Activated CD4-positive, alpha-beta T cell treated with anti-CD3 and anti-CD28 coated beads, Interleukin-2, amount 10 ng/mL, durations not matched to agents 24 days and 14 days (primary cell): ENCODE measurements around the gene POLRMT. TPM values are rescaled to one million over a fixed set of nuclear protein-coding genes. Genes with fewer than 3 reads are reported as not detected.

ENCODE experiments used
- DNase-seq: peaks from one replicate; pipeline ENCODE4 v3.0.0; 2022
- H3K27ac Mint-ChIP-seq: one replicate; pipeline ENCODE4 v1.8.0; 2022; ENCODE audit warnings: mild to moderate bottlenecking, mixed read lengths
- H3K27me3 Mint-ChIP-seq: one replicate; pipeline ENCODE4 v1.8.0; 2022; ENCODE audit warnings: mixed read lengths
- H3K36me3 Mint-ChIP-seq: one replicate; pipeline ENCODE4 v1.8.0; 2022; ENCODE audit warnings: low read depth, mild to moderate bottlenecking, mixed read lengths
- H3K4me1 Mint-ChIP-seq: one replicate; pipeline ENCODE4 v1.8.0; 2021; ENCODE audit warnings: mixed read lengths
- H3K4me3 Mint-ChIP-seq: one replicate; pipeline ENCODE4 v1.8.0; 2022; ENCODE audit warnings: mild to moderate bottlenecking, moderate library complexity, mixed read lengths
- H3K9me3 Mint-ChIP-seq: one replicate; pipeline ENCODE4 v1.8.0; 2021; ENCODE audit warnings: mixed read lengths
- intact Hi-C: fragments of 100-400 bp; cut with micrococcal nuclease; formaldehyde crosslinking; loops from one replicate; pipeline ENCODE4 v1.15.1; 2023
- total RNA-seq: library from RNA; stranded (reverse); gene quantifications from 2 replicates; pipeline ENCODE4 v1.2.3, GENCODE V29; 2022

The POLRMT gene
- total RNA-seq, 1 donor from 2014 or later, result 103 TPM

DNA sequence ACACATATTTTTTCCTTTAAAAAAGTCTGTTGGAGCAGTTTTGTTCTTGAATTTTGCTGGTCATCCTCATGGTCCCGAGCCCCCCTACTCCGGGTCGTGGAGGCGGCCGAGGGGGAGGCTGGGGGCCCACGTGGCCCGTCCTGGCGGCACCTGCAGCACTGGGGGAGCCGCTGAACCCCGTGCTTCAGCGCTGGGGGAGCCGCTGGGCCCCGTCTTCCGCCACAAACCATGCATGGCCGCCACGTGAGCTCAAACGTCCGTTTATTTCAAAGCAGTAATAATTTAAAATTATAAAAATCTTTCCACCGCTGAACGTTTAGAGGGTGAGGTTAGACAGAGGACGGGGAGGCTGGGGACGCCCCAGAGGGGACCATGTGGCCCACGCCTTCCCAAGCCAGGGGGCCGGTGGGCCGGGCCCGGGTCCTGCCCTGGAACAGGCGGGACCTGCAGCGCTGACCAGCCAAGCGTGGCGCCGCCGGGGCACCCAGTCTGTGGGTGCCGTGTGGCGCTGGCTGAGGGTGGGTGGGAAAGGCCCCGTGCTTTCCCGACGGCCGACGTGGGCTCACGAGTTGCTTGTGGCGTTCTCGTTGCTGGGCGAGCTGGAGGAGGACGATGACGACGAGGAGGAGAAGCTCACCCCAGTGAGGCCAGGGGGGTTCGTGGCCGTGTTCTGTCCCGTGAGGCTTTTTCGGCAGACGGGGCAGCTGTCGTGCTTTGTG lies 14.4 kb upstream of the POLRMT start:
- H3K27me3 Mint-ChIP-seq, result no peaks in the 10 kb centered on the region
- H3K4me1 Mint-ChIP-seq, result no peaks in the 10 kb centered on the region
- no peak overlapping the region for H3K27ac Mint-ChIP-seq
- no peak overlapping the region for H3K4me3 Mint-ChIP-seq
- peaks cover 23% of the 10 kb centered on the region for H3K36me3 Mint-ChIP-seq
- intact Hi-C loops, result no loop called here
- no peak for DNase-seq
- H3K9me3 Mint-ChIP-seq, result no peaks in the 10 kb centered on the region

DNA sequence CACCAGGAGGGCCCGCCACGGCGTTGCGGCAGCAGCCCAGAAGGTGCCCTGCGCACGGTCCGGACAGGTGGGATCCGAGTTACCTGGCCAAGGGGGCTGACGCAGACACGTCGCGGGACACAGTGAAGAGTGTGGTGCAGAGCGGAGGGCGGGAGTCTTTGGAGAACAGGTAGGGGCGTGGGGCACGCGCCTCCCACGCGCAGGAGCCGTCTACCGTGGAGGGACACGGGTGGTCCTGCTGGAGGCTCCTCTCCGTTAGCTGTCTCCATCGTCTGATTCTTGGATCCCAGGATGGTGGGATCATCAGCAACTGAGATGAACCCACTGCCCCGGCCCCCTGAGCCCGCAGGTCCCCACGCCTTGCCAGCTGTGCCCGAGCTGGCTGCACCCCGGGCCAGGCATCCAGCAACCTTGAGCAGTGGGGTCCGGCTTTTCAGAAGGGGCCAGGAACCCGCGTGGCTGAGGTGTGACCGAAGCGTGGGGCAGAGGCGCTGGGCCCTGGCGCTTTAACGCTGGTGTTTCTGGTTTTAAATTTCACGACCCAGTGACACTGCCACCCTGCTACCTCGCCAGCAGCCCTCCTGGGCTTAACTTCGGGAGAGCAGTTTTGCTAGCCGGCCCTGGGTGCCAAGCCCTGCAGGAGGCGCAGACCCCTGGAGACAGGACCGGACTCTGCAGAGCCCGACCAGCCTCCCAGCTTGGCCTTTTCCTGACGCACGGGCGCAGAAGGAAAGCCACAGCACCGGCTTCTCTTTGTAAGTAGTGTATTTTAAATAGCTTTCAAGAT lies 13.6 kb upstream of the POLRMT start:
- no peaks in the 10 kb centered on the region for H3K9me3 Mint-ChIP-seq
- intact Hi-C loops, result no loop called here
- DNase-seq, result no peak
- no peaks in the 10 kb centered on the region for H3K4me1 Mint-ChIP-seq
- no peaks in the 10 kb centered on the region for H3K27me3 Mint-ChIP-seq
- H3K27ac Mint-ChIP-seq, result no peak overlapping the region
- H3K4me3 Mint-ChIP-seq, result no peak overlapping the region
- H3K36me3 Mint-ChIP-seq, result peaks cover 23% of the 10 kb centered on the region

DNA sequence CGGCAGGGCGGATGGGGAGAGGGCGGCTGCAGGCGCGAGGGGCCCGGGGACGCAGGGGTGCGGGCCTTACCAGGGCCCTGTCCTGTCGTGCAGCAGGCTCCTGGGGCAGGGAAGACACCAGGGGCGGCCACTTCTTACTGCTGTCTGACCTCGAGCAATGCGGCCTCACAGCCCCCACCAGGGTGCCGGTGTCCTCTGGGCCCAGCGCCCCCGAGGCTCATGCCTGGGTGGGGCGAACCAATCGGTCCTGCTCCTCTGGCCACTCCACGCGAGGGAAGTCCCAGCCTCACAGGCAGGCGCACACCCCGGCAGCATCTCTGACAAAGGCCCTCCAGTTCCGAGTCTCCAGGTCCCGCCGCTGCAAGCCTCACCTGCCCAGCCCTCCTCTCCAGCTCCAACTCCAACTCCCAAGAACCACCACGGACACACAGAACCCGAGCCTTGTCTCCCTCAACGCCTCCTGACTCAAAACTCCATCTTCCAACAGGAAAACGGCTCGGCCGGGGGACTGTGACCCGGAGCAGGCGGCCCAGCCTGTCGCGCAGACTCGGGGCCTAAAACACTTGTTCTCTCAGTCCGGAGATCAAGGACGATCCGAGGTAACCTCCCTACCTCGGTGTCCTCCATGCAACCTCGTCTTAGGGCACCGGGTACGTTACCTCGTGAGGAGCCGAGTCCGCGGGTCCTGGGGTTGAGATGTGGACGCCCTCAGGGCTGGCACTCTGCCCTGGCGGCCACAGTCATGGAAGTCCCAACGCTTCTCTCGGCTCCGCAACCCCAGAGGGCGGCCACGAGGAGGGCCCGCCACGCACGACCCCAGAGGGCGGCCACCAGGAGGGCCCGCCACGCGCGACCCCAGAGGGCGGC lies 12.8 kb upstream of the POLRMT start:
- intact Hi-C loops, result no loop called here
- H3K4me1 Mint-ChIP-seq, result no peaks in the 10 kb centered on the region
- H3K36me3 Mint-ChIP-seq, result peaks cover 21% of the 10 kb centered on the region
- H3K9me3 Mint-ChIP-seq, result no peaks in the 10 kb centered on the region
- no peak overlapping the region for H3K27ac Mint-ChIP-seq
- no peak overlapping the region for H3K4me3 Mint-ChIP-seq
- H3K27me3 Mint-ChIP-seq, result no peaks in the 10 kb centered on the region
- no peak for DNase-seq

DNA sequence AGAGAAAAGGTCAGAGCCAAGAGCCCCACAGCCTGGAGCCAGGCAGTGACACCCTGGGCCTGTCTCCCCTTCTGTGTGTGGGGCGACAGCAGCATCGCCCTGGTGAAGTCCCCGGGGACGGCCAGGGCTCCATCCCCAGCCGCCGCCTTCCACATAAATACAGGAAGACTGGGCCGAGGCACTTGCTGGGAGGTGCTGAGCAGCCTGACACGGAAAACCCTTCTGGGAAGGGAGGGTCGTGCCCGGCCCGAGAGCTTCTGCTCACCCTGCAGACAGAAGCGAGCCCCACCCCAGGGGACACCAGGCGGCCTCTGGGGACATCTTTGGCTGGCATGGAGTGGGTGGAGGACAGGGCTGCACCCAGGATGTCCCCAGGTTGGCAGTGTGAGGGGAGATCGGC lies 11.5 kb upstream of the POLRMT start:
- Mint-ChIP-seq H3K27ac (no peak overlapping the region), H3K36me3 (peaks cover 18% of the 10 kb centered on the region), H3K9me3 (no peaks in the 10 kb centered on the region), H3K4me1 (no peaks in the 10 kb centered on the region), H3K27me3 (no peaks in the 10 kb centered on the region), H3K4me3 (no peak overlapping the region)
- intact Hi-C loops, result no loop called here
- no peak for DNase-seq

DNA sequence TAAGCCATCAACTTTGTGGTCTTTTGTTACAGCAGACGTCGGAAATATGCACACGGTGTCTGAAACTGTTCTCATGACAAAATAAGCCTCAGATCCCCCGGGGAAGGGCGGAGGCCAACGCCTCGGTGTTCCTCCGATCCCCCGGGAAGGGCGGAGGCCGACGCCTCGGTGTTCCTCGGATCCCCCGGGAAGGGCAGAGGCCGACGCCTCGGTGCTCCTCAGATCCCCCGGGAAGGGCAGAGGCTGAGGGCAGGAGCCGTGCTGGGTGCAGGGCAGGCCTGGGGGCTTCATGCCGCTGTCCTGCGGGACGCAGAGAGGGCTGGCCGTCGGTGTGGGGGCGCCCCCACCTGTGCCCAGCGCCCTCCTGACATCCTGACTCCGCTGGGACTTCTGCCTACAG lies 11.0 kb upstream of the POLRMT start:
- peaks cover 18% of the 10 kb centered on the region for H3K36me3 Mint-ChIP-seq
- no peak for DNase-seq
- H3K4me1 Mint-ChIP-seq, result peaks cover 1% of the 10 kb centered on the region
- H3K27ac Mint-ChIP-seq, result no peak overlapping the region
- no peak overlapping the region for H3K4me3 Mint-ChIP-seq
- intact Hi-C loops, result no loop called here
- peaks cover 1% of the 10 kb centered on the region for H3K27me3 Mint-ChIP-seq
- H3K9me3 Mint-ChIP-seq, result no peaks in the 10 kb centered on the region

DNA sequence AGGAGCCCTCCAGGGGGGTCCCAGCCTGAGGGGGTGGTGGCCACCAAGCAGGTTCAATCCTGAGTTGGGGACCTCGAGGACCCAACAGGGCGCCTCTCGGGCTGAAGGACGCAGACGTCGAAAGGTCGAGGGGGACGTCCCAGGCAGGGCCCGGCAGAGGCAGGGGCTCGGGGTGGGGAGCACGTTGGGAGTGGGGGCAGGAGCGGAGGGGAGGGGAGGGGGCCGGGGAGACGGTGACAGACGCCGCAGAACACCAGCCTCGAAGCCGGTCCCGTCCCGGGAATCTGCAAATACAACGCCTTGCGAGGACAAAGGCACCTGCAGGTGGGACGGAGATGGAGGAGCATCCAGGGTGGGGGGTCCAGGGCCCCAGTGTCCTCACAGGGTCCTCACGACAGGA lies 10.4 kb upstream of the POLRMT start:
- Mint-ChIP-seq H3K27ac (no peak overlapping the region), H3K4me1 (peaks cover 4% of the 10 kb centered on the region), H3K4me3 (no peak overlapping the region), H3K27me3 (peaks cover 3% of the 10 kb centered on the region), H3K36me3 (peaks cover 15% of the 10 kb centered on the region), H3K9me3 (no peaks in the 10 kb centered on the region)
- intact Hi-C loops, result no loop called here
- no peak for DNase-seq

DNA sequence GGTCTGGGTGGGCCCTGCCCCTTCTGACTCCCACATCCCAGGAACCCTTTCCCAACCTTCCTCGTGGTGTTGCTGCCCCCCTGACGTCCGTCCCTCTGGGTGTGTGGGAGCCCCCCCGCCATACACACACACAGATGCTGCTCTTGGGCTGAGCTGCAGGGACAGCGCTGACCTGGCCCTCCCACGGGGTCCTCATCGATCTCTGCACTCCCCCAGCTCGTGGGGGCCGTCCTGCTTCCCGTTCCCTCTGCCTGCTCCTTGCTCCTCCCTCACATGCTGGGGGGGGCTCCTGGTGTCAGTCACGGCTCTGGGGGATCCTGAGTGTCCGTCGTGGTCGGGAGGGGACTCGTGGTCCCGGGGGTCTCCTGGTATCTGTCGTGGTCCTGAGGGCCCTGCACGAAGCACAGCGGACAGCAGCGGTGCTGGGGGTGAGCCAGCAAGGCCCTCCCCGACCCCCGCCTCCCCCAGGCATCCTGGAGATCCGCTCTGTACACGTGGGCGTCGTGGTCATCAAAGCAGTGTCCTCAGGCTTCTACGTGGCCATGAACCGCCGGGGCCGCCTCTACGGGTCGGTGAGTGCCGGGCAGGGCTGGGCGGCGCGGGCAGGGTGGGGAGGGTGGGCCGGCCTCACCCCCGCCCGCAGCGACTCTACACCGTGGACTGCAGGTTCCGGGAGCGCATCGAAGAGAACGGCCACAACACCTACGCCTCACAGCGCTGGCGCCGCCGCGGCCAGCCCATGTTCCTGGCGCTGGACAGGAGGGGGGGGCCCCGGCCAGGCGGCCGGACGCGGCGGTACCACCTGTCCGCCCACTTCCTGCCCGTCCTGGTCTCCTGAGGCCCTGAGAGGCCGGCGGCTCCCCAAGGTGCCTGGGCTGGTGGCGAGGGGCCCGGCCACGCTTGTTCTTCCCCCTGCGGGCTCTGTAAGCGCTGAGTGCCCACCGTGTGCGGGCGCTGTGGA lies 9.7 kb upstream of the POLRMT start:
- Mint-ChIP-seq H3K36me3 (peaks cover 12% of the 10 kb centered on the region), H3K4me3 (no peak overlapping the region)

DNA sequence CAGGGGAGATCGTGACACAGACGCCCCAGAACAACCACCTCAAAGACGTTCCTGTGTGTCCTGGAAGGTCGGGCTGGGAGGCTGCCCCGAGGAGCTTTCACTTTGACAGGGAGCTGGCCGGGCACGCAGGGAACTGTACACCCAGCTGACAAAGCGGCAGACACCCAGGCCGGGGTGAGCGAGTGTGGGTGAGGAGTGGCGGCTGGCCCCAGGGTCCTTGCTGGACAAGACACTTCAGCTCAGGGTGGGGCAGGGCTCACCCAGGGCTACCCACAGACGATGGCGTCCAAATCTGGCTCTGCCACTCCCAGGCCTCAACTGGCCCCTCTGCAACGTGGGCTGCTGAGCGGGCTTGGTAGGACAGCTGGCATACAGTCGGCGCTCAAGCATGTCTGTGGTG lies 8.4 kb upstream of the POLRMT start:
- H3K4me3 Mint-ChIP-seq, result no peak overlapping the region
- intact Hi-C loops, result no loop called here
- no peak overlapping the region for H3K27ac Mint-ChIP-seq
- no peaks in the 10 kb centered on the region for H3K9me3 Mint-ChIP-seq
- peaks cover 11% of the 10 kb centered on the region for H3K36me3 Mint-ChIP-seq
- H3K27me3 Mint-ChIP-seq, result peaks cover 3% of the 10 kb centered on the region
- DNase-seq, result no peak
- peaks cover 6% of the 10 kb centered on the region for H3K4me1 Mint-ChIP-seq

More for the DNA sequence above, 9.7 kb upstream of the POLRMT start:
- no peak for DNase-seq
- Mint-ChIP-seq H3K9me3 (no peaks in the 10 kb centered on the region), H3K27ac (no peak overlapping the region), H3K4me1 (peaks cover 4% of the 10 kb centered on the region), H3K27me3 (peaks cover 3% of the 10 kb centered on the region)
- intact Hi-C loops, result no loop called here

DNA sequence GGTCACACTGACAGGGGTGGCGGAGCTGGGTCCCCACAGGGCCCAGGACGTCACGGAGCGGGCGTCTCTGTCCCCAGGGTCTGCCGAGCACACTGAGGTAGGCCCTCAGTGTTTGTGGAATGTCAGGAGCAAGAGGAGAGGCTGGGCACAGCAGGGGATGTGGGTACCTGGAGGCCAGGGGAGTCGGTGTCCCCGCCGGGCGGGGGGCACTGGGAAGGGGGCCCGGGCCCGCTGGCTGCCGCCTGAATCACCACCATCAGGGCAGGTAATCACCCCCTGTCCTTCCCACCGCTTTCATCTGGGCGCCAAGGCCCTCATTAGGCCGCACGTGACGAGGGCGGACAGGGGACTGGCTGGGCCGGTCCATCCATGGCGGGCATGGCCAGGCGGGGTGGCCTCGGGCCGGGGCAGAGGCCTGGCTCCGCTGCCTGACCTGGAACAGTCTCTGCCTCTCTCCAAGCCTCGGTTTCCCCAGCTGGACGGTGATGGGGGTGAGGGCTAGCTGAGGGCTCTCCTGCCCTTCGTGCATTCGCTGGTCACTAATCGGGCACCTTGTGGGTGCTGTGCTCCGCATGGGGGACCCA lies 7.4 kb upstream of the POLRMT start:
- peaks cover 3% of the 10 kb centered on the region for H3K27me3 Mint-ChIP-seq
- H3K4me3 Mint-ChIP-seq, result no peak overlapping the region
- intact Hi-C loops, result no loop called here
- peaks cover 6% of the 10 kb centered on the region for H3K4me1 Mint-ChIP-seq
- no peak for DNase-seq
- H3K27ac Mint-ChIP-seq, result no peak overlapping the region
- H3K36me3 Mint-ChIP-seq, result peaks cover 6% of the 10 kb centered on the region
- no peaks in the 10 kb centered on the region for H3K9me3 Mint-ChIP-seq

DNA sequence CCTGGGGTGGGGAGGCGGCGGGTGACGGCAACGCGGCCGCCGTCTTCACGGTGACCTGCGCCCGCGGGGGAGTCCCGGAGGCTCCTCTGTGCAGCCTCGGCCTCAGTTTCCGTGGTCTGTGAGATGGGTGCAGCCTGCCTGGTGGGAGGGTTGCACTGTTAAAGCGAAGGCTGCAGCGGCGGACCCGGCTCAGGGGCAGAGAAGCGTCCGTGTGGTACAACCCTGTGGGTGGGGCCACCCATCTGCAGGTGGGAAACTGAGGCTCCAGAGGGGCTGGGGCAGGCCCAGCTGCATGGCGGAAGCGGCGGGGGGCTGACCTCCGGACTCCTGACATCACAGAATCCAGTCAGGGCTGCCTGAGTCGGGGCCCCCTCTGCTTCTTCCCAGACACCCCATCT lies 6.8 kb upstream of the POLRMT start:
- no peak for DNase-seq
- H3K27ac Mint-ChIP-seq, result no peak overlapping the region
- peaks cover 5% of the 10 kb centered on the region for H3K36me3 Mint-ChIP-seq
- no peaks in the 10 kb centered on the region for H3K9me3 Mint-ChIP-seq
- no peak overlapping the region for H3K4me3 Mint-ChIP-seq
- peaks cover 3% of the 10 kb centered on the region for H3K27me3 Mint-ChIP-seq
- peaks cover 6% of the 10 kb centered on the region for H3K4me1 Mint-ChIP-seq
- intact Hi-C loops, result no loop called here

DNA sequence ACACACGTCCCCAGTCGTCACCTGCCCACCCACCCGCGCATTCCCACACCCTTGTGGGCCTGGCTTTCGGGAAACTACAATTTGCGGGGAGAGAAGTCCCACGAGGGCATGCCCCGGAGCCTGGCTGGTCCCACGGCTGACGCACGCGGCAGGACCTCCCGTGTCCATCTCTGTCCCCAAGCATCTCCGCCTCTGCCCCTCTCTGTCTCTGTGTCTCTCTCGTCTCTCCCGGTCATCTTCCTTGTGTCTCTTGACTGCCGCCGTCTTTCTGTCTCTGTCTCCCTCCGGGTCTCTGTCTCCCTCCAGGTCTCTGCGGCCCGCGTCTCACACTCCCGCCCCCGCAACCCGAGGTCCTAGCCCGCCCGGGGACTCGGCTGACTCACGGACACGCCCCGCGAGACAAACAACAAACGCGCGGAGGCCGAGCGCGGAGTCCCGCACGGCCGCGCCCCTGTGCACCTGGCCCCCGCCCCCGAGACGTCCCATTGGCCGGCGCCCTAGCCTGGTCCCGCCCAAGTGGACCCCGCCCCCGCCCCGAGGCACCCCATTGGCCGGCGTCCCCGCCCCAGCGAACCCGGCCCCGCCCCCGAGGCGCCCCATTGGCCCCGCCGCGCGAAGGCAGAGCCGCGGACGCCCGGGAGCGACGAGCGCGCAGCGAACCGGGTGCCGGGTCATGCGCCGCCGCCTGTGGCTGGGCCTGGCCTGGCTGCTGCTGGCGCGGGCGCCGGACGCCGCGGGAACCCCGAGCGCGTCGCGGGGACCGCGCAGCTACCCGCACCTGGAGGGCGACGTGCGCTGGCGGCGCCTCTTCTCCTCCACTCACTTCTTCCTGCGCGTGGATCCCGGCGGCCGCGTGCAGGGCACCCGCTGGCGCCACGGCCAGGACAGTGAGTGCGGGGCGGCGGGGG lies 6.2 kb upstream of the POLRMT start, which contains the start of gene FGF22:
Gene FGF22 (plus strand): TSS at position 627 of the 908 bp plus-strand sequence. CDS start 47 bp downstream, at position 674.
- peak; percentile 97 for DNase-seq
- Mint-ChIP-seq H3K27me3 (peaks cover 3% of the 10 kb centered on the region), H3K27ac (peak within 1 kb of the TSS; percentile 82), H3K4me1 (peaks cover 6% of the 10 kb centered on the region), H3K36me3 (peaks cover 1% of the 10 kb centered on the region), H3K4me3 (peak within 1 kb of the TSS; percentile 90), H3K9me3 (no peaks in the 10 kb centered on the region)
- intact Hi-C loops, result loop anchor here (1.0 kb wide), 2 partner anchors 28 to 41 kb away; no protein-coding TSS in a partner anchor

DNA sequence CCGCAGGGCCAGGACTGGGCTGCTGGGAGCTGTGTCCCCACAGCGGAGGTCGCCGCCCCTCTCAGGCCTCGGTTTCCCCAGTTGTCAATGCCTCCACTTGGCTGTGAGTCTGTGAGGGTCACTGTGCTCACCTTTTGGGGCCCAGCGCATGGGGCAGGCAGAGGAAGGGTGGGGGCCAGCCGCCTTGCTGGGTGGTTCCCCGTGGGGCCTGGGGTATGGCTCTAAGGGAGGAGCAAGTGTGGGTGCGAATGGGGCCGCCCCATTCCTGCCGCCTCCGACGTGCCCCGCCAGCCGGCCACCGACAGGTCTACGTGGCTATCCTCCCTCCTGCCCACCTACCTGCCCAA lies 5.5 kb upstream of the POLRMT start:
- no peak for DNase-seq
- intact Hi-C loops, result loop anchor here (1.0 kb wide), 2 partner anchors 28 to 41 kb away; no protein-coding TSS in a partner anchor

More for the DNA sequence above, 5.5 kb upstream of the POLRMT start:
- peaks cover 10% of the 10 kb centered on the region for H3K4me1 Mint-ChIP-seq
- H3K9me3 Mint-ChIP-seq, result no peaks in the 10 kb centered on the region
- peak overlapping the region; percentile 90 for H3K4me3 Mint-ChIP-seq
- peaks cover 3% of the 10 kb centered on the region for H3K27me3 Mint-ChIP-seq
- H3K36me3 Mint-ChIP-seq, result peaks cover 1% of the 10 kb centered on the region
- H3K27ac Mint-ChIP-seq, result no peak overlapping the region
